Medulla oblongata (tissue), 1 donor: Measurements from ENCODE around the gene KIF5C.

Experiments used
- DNase-seq: peaks from one replicate; pipeline ENCODE4 v3.0.0-alpha.2; 2015; ENCODE audit errors: extremely low spot score

Gene KIF5C

GRCh38 chr2:148887350-148888002, 12.4 kb downstream of the KIF5C start:
- DNase-seq, result peak; percentile 27

GRCh38 chr2:148888003-148888501, 13.0 kb downstream of the KIF5C start:
- no peak for DNase-seq

- DNase-seq, result no peak
Measured at GRCh38 chr2:148888986-148889385, 14.0 kb downstream of the KIF5C start.

GRCh38 chr2:148893906-148894305, 18.9 kb downstream of the KIF5C start:
- DNase-seq, result no peak

GRCh38 chr2:148896136-148896535, 21.1 kb downstream of the KIF5C start:
- DNase-seq, result no peak

- no peak for DNase-seq
Measured at GRCh38 chr2:148899638-148900318, 24.8 kb downstream of the KIF5C start.

- DNase-seq, result no peak
Measured at GRCh38 chr2:148900350-148900837, 25.4 kb downstream of the KIF5C start.

- no peak for DNase-seq
Measured at GRCh38 chr2:148901142-148901541, 26.1 kb downstream of the KIF5C start.

GRCh38 chr2:148902798-148903197, 27.8 kb downstream of the KIF5C start:
- no peak for DNase-seq

GRCh38 chr2:148903294-148903693, 28.3 kb downstream of the KIF5C start:
- no peak for DNase-seq

GRCh38 chr2:148903979-148904378, 29.0 kb downstream of the KIF5C start:
- DNase-seq, result no peak

- no peak for DNase-seq
Measured at GRCh38 chr2:148906124-148906523, 31.1 kb downstream of the KIF5C start.

GRCh38 chr2:148907085-148907785, 32.2 kb downstream of the KIF5C start:
- no peak for DNase-seq

- peak; percentile 43 for DNase-seq
Measured at GRCh38 chr2:148909114-148909513, 34.1 kb downstream of the KIF5C start.

- no peak for DNase-seq
Measured at GRCh38 chr2:148913061-148913460, 38.0 kb downstream of the KIF5C start.

GRCh38 chr2:148913492-148913891, 38.5 kb downstream of the KIF5C start:
- DNase-seq, result no peak

- DNase-seq, result peak; percentile 67
Measured at GRCh38 chr2:148914463-148914862, 39.4 kb downstream of the KIF5C start.

GRCh38 chr2:148917431-148917830, 42.4 kb downstream of the KIF5C start:
- DNase-seq, result no peak

GRCh38 chr2:148918554-148918953, 43.5 kb downstream of the KIF5C start:
- DNase-seq, result no peak

GRCh38 chr2:148920559-148920958, 45.5 kb downstream of the KIF5C start:
- DNase-seq, result no peak

GRCh38 chr2:148922062-148922461, 47.0 kb downstream of the KIF5C start:
- no peak for DNase-seq

- no peak for DNase-seq
Measured at GRCh38 chr2:148922776-148923475, 47.9 kb downstream of the KIF5C start.
